Activated CD4-positive, alpha-beta T cell treated with anti-CD3 and anti-CD28 coated beads, Interleukin-10, Interleukin-2, amounts not matched to agents 100 ng/mL and 50 ng/mL, durations not matched to agents 16 hours and 8 hours (primary cell): Measurements from ENCODE around the gene RNASE8.
"Not testable (repeated sequence)": the region's sequence is repeated elsewhere in the genome, so short reads cannot be mapped to it uniquely, and the experiment has no call there.

Experiments used
- DNase-seq: peaks from one replicate; pipeline ENCODE4 v3.0.0-alpha.2; 2020

The RNASE8 gene

GRCh38 chr14:21057803-21058675 is at the start of gene RNASE8:
TSS of gene RNASE8 (plus strand) at chr14:21057822. CDS start at chr14:21057893, 71 bp downstream.
- peak; percentile 15 for DNase-seq

DNA sequence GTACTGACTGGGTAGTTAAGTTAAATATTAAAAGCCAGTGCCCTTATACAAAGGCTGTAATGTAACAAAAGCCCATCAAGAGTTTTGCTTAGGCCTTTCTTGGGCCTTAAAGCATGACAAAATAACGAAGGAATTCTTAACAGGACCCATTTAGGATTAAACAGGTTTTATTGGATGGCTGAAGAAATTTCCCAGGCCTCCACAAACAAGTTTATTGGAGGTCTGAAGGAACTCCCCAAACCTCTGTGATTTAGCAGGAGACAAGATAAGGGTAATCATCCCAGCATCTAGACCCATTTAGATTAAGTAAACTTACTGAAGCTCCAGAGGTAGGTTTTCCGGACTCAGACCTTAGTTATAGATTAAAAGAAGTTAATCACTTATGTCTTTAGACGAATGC is 47.9 kb upstream of the RNASE8 start:
- not testable (repeated sequence) for DNase-seq

GRCh38 chr14:21011136-21011535 is 46.5 kb upstream of the RNASE8 start:
- DNase-seq = no peak

GRCh38 chr14:21014761-21015190 is 42.8 kb upstream of the RNASE8 start:
- DNase-seq = peak; percentile 73

GRCh38 chr14:21015312-21015711 is 42.3 kb upstream of the RNASE8 start:
- no peak for DNase-seq

GRCh38 chr14:21016413-21017190 is 41.0 kb upstream of the RNASE8 start:
- no peak for DNase-seq

DNA sequence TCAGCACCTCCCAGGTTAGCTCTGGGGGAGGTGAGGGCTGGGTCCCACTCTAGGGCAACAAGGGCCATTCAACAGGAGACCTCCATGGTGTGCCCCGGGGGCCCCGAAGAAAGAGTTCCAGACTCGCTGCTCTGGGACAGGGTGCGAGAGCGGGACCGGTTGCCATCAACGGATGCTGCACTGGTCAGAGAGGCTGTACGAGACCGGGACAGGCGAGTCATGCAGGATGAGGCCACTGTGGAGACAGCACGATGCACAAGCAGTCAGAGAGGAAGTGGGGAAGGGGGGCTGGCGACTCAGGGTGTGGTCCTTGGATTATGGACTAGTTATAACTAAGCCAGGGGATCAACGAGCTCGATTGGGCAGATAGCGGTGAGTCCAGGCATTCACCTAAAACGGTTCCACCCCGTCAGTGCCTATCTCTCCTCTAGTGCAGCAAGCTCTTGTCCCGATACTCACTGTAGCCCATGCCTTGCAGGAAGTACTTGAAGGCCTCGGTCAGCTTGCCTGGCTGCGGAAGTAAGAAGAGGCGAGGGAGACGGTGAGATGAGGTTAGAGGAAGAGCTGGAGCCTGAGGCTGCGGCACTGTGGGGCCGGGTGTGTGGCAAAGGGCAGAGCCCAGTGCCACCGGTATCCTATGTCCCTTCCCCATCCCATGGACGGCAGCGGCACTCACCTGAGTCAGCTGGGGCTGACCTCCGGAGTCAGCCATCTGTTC is 39.9 kb upstream of the RNASE8 start:
- DNase-seq = no peak

GRCh38 chr14:21018286-21018685 is 39.3 kb upstream of the RNASE8 start:
- DNase-seq = no peak

GRCh38 chr14:21018781-21019180 is 38.8 kb upstream of the RNASE8 start:
- DNase-seq = no peak

DNA sequence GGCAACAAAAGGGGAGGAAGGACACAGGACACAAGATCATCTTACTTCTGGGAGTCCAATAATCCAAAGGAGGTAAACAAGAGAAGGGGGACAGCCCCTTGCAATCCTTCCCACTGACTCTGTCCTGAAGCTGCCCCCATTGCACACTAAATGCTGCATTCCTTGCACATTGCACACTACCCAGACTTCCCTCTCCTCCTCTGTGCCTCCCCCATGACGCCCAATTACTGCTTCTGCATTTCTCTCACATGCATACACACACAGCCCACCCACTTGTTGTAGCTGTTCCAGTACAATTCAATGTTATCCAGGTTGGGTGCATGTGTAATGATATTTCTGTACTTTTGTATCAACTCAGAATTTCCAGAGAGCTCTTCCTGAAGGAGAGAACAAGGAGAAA is 38.3 kb upstream of the RNASE8 start:
- no peak for DNase-seq

- no peak for DNase-seq
Measured at GRCh38 chr14:21020977-21021545, 36.6 kb upstream of the RNASE8 start.

GRCh38 chr14:21022686-21023085 is 34.9 kb upstream of the RNASE8 start:
- no peak for DNase-seq

GRCh38 chr14:21023174-21023573 is 34.4 kb upstream of the RNASE8 start:
- no peak for DNase-seq

- no peak for DNase-seq
Measured at GRCh38 chr14:21023817-21024584, 33.6 kb upstream of the RNASE8 start.

GRCh38 chr14:21024585-21025370 is 32.8 kb upstream of the RNASE8 start, which contains the start of gene NDRG2:
TSS of gene NDRG2 (minus strand) at chr14:21025061. CDS start at chr14:21023315, 1,746 bp downstream.
- peak; percentile 55 for DNase-seq

DNA sequence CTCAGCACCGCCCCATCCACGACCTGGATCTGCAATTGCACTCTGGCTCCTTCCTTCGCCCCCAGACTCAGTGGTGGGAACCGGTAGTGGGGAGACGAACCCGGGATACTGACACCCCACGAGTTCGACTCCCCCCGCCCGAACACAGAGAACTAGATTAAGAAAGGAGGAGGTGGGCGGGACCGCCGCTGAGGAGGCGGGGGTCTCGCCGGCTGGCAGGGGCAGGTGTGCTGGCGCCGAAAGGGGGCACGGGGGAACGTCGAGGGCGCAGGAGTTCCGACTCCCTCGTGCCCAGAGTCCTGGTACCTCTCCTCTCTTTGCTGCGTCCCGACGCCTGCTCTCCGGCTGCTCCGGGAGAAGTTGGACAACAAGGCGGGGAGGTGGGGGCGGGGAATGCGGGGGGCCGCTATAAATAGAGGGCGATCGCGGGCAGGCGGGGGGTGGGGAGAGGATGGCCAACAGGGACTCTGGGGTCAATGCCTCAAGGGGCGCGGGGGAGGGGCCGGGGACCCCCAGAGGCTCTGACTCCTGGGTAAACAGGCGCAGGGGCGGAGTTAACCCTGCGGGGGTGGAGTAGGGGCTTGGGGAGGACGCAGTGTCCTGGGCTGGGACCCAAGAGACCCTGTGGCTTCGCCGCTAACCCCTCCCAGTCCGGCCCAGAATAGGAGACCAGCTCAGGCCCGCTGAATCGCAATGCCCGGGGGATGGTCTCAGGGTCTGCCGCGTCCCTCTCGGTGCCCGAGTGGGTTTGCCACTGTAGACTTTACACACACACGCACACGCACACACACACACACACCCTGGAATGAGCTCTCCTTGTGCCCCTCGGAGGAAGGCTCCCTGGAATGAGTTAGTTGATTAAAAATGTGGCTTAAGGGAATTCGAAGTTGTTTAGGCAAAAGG is 32.0 kb upstream of the RNASE8 start:
- no peak for DNase-seq

GRCh38 chr14:21026274-21026987 is 31.2 kb upstream of the RNASE8 start:
- no peak for DNase-seq

GRCh38 chr14:21026988-21027315 is 30.7 kb upstream of the RNASE8 start:
- no peak for DNase-seq

DNA sequence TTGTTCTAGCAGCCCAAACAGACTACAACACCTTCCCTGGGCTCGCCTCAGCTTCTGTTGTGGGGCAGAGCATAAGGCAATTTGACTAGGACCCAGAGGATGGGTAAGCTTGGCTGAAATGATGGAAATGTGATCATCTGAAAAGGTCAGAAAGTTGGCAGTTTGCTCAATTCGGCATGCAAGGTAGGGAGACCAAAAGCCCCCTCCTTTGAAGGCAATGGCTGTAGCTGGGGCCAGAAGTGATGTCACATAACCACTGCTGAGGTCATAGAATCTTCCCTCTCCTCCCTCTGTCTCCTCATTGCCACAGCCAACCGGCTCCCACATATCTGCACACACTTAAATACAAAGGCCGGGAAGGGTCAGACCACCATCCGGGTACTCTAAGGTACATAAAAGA is 27.7 kb upstream of the RNASE8 start, which contains the start of gene TPPP2:
TSS of gene TPPP2 (plus strand) at position 301 of the 400 bp plus-strand sequence. CDS start 365 bp downstream, outside the sequence.
- DNase-seq = no peak
